K562 (cell line): ENCODE results near the gene ITGB2. TPM values are rescaled to one million over a fixed set of nuclear protein-coding genes. Genes with fewer than 3 reads are reported as not detected.

Experiments used
- ADNP ChIP-seq: fragments of 200-800 bp; sonication (Bioruptor generic); IDR thresholded peaks from 2 replicates; pipeline ENCODE4 v1.6.1; 2016; ENCODE audit warnings: missing genetic modification characterization, missing compliant biosample characterization
- ATF7 ChIP-seq: fragments of 450-650 bp; IDR thresholded peaks from 2 replicates; pipeline ENCODE4 v1.7.1; 2014; ENCODE audit warnings: mild to moderate bottlenecking, moderate library complexity
- BMI1 ChIP-seq: fragments of 150-350 bp; IDR thresholded peaks from 2 replicates; pipeline ENCODE4 v1.6.1; 2014; ENCODE audit warnings: low read length
- BRF1 ChIP-seq: IDR thresholded peaks from 3 replicates; pipeline ENCODE4 v1.6.1; 2011; ENCODE audit warnings: borderline replicate concordance, mild to moderate bottlenecking; ENCODE audit not compliant: insufficient read length; ENCODE audit errors: extremely low read depth
- CREBBP ChIP-seq: IDR thresholded peaks from one replicate; pipeline ENCODE4 v1.6.1; 2012; ENCODE audit warnings: low read depth, mild to moderate bottlenecking, control low read depth, inconsistent platforms, low read length
- DACH1 ChIP-seq: fragments of 450-650 bp; IDR thresholded peaks from 2 replicates; pipeline ENCODE4 v1.6.1; 2018; ENCODE audit not compliant: partially characterized antibody
- E2F6 ChIP-seq, 2 experiments: IDR thresholded peaks; 2 replicates each; pipeline ENCODE4 v1.6.1; 2011; ENCODE audit warnings: borderline replicate concordance in 1 of 2, control low read depth in 1 of 2, low read depth in 1 of 2, low read length in 1 of 2, mild to moderate bottlenecking in 1 of 2, mixed read lengths in 1 of 2, moderate library complexity in 1 of 2; ENCODE audit not compliant: insufficient read depth in 1 of 2, insufficient read length in 1 of 2, poor library complexity in 1 of 2, severe bottlenecking in 1 of 2; ENCODE audit errors: extremely low read depth in 1 of 2
- ELF2 ChIP-seq: fragments of 250-450 bp; sonication (Bioruptor Pico); IDR thresholded peaks from 2 replicates; pipeline ENCODE4 v1.5.0; 2021; ENCODE audit warnings: mild to moderate bottlenecking
- ERF ChIP-seq: fragments of 450-650 bp; formaldehyde crosslinking; IDR thresholded peaks from 2 replicates; pipeline ENCODE4 v1.4.0; 2020; ENCODE audit warnings: mild to moderate bottlenecking, mixed read lengths
- ETV5 ChIP-seq: sonication (generic); formaldehyde crosslinking; IDR thresholded peaks from 2 replicates; pipeline ENCODE4 v1.4.0; 2020; ENCODE audit warnings: low read depth, mild to moderate bottlenecking, missing genetic modification reagents
- MEF2D ChIP-seq: conservative IDR thresholded peaks from 2 replicates; pipeline ENCODE4 v1.6.1; 2016; ENCODE audit warnings: low read depth, missing genetic modification characterization, missing compliant biosample characterization
- NCOA6 ChIP-seq: fragments of 450-650 bp; IDR thresholded peaks from 2 replicates; pipeline ENCODE4 v1.6.1; 2017; ENCODE audit warnings: mild to moderate bottlenecking
- NELFE ChIP-seq: IDR thresholded peaks from 2 replicates; pipeline ENCODE4 v1.6.1; 2011; ENCODE audit warnings: mild to moderate bottlenecking; ENCODE audit not compliant: insufficient read depth, insufficient read length
- POU5F1 ChIP-seq: fragments of 150-350 bp; IDR thresholded peaks from 2 replicates; pipeline ENCODE4 v1.6.1; 2014; ENCODE audit warnings: borderline replicate concordance, low read length, low read depth, mild to moderate bottlenecking; ENCODE audit not compliant: partially characterized antibody
- PTBP1 ChIP-seq: fragments of 200-400 bp; formaldehyde crosslinking; IDR thresholded peaks from 2 replicates; pipeline ENCODE4 v1.6.1; 2017; ENCODE audit warnings: low read depth, low read length
- RCOR1 ChIP-seq, 2 experiments: IDR thresholded peaks; 2 replicates each; pipeline ENCODE4 v1.6.1; 2012; ENCODE audit warnings: low read depth in 2 of 2, low read length in 2 of 2, borderline replicate concordance in 1 of 2, improper control_type of control experiment in 1 of 2
- SMAD2 ChIP-seq: fragments of 150-350 bp; IDR thresholded peaks from 2 replicates; pipeline ENCODE4 v1.6.1; 2014; ENCODE audit warnings: low read depth, mild to moderate bottlenecking, low read length
- SP2 ChIP-seq: IDR thresholded peaks from 2 replicates; pipeline ENCODE4 v1.6.1; 2011; ENCODE audit warnings: mild to moderate bottlenecking, low read depth, low read length, moderate library complexity; ENCODE audit not compliant: poor library complexity, severe bottlenecking; ENCODE audit errors: extremely low read depth
- TAF7 ChIP-seq: fragments of 450-650 bp; IDR thresholded peaks from 2 replicates; pipeline ENCODE4 v1.6.1; 2016; ENCODE audit warnings: missing genetic modification characterization, missing compliant biosample characterization
- TCF7L2 ChIP-seq: fragments of 150-350 bp; IDR thresholded peaks from 2 replicates; pipeline ENCODE4 v1.6.1; 2016; ENCODE audit warnings: low read depth, mild to moderate bottlenecking, low read length, moderate library complexity
- TRIM24 ChIP-seq, 2 experiments: fragments of 450-650 bp; IDR thresholded peaks; 2 replicates each; pipeline ENCODE4 v1.6.1; 2016
- ZBTB34 ChIP-seq: fragments of 250-450 bp; sonication (Bioruptor Pico); IDR thresholded peaks from 2 replicates; pipeline ENCODE4 v1.8.0; 2021; ENCODE audit warnings: mild to moderate bottlenecking, moderate library complexity
- ZNF146 ChIP-seq: IDR thresholded peaks from one replicate; pipeline ENCODE4 v1.6.1; 2018; ENCODE audit warnings: missing compliant biosample characterization; ENCODE audit not compliant: unreplicated experiment
- ZNF354B ChIP-seq: fragments of 250-450 bp; sonication (Bioruptor Pico); IDR thresholded peaks from 2 replicates; pipeline ENCODE4 v1.4.0; 2020
- ZNF408 ChIP-seq: fragments of 250-450 bp; sonication (Bioruptor Pico); IDR thresholded peaks from 2 replicates; pipeline ENCODE4 v1.4.0; 2020; ENCODE audit warnings: low read depth, mild to moderate bottlenecking, moderate library complexity
- ZNF75A ChIP-seq: fragments of 450-650 bp; formaldehyde crosslinking; IDR thresholded peaks from 2 replicates; pipeline ENCODE4 v1.4.0; 2020; ENCODE audit warnings: mild to moderate bottlenecking
- polyA plus RNA-seq, 8 experiments: library from polyadenylated mRNA; depleted of rRNA in 4 of 8; stranded (reverse) in 5 of 8; unstranded in 3 of 8; fragments of >200 nt; fragmentation: Nextera tagmentation in 2 of 8; fragmentation: Illumina TruSeq in 1 of 8; extraction: Ambion mirVana in 2 of 8; extraction: Trizol in 1 of 8; gene quantifications; 2 replicates each; pipeline versions ENCODE4 v1.2.1 to v1.2.3, GENCODE V29; 2011 to 2014; ENCODE audit warnings: inconsistent platforms in 1 of 8, missing spikeins in 1 of 8
- total RNA-seq, 7 experiments: library from RNA; depleted of rRNA in 6 of 7; stranded (reverse); fragments of >200 nt in 6 of 7; fragmentation: Illumina TruSeq in 2 of 7; extraction: Trizol in 2 of 7; gene quantifications; 2 replicates each; pipeline versions ENCODE4 v1.2.1 to v1.2.3, GENCODE V29; 2011 to 2021; ENCODE audit warnings: low replicate concordance in 1 of 7
- TF ChIP-seq, protein P1 (sequence below): fragments of 250-450 bp; sonication (Bioruptor Pico); IDR thresholded peaks from 2 replicates; pipeline ENCODE4 v1.5.0; 2021; ENCODE audit warnings: mild to moderate bottlenecking, moderate library complexity

ITGB2 gene
- total and polyA plus RNA-seq, 9 of the 15 experiments (the other 6 are each of a cell fraction or from before 2014, with no cell fraction given) = 0.07 to 1.3 (median 0.51) TPM; not detected in 2

- TF ChIP-seq ZNF354B (no peak), ELF2 (no peak), E2F6 (IDR thresholded peaks at IDR 0.05; ENCODE audit: borderline replicate concordance in 1 of 2, extremely low read depth in 1 of 2, insufficient read depth in 1 of 2, insufficient read length in 1 of 2, low read depth in 1 of 2, low read length in 1 of 2, poor library complexity in 1 of 2, severe bottlenecking in 1 of 2) (peak in 1 of 2 experiments; percentile 18), PTBP1 (no peak), ATF7 (no peak), ZNF75A (CRISPR knock-in tag) (no peak), ETV5 (peak; percentile 62; the same call in 1 of the 2 replicates), ZNF146 (CRISPR knock-in tag) (no peak), NCOA6 (peak; percentile 61), BRF1 (no peak), ADNP (tag) (no peak), RCOR1 (IDR thresholded peaks at IDR 0.05; ENCODE audit: borderline replicate concordance in 1 of 2, low read depth in 2 of 2, low read length in 2 of 2) (no peak), ERF (CRISPR knock-in tag) (peak; percentile 50; the same call in 1 of the 2 replicates), ZBTB34 (CRISPR knock-in tag) (no peak), SMAD2 (no peak), DACH1 (no peak), MEF2D (tag) (no peak; the same call in 1 of the 2 replicates), BMI1 (no peak), SP2 (no peak), TRIM24 (IDR thresholded peaks at IDR 0.05) (no peak), TAF7 (no peak), TCF7L2 (no peak), POU5F1 (no peak), NELFE (no peak), CREBBP (no peak), ZNF408 (CRISPR knock-in tag) (no peak)
- TF ChIP-seq, protein P1, sequence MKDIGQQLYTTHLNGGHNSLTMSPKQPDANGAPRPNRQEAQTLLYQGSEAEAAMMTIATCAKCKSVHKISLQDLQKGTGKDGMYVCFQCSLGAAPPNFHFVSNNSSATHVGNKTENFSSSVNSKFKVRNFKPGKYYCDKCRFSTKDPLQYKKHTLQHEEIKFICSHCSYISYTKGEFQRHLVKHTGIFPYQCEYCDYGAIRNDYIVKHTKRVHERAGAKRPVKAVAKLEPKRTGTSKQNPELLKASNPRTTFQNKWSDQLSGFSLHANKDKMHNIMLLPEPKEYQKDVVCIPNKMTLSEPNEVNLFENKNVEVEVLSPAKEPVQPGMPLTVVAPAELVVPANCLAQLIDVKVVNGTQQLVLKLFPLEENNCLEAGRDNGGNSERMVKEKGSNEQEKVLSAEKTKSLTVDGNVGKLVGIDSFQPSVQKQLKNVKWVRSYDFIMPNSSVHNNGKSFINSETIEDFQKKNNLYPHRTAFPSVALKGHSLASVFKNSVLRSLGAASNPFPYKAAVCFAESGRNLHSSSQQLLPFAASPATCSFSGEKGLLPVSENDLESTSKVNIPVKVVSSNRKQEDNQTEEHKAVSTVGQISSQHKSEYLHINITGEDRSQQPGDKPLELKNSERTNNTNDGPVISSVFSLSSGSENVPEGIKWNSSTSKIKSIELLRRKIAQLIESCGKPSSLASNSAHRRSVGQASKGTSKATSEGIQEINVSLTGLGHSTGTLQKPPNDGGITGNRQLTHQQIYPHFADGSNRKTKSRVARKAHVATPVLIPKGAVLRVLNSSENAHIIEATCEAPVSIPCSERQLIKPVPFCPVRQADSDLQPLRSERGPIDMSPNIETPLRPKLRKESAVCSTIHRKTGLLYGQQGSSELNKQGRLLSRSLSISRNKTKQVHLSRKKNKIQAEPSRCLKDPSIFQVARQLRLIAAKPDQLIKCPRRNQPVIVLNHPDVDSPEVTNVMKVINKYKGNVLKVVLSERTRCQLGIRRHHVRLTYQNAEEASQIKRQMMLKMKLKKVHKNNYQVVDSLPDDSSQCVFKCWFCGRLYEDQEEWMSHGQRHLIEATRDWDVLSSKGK (CRISPR knock-in tag) = no peak
Measured at GRCh38 chr21:44874240-44874496, 46.5 kb downstream of the ITGB2 start (continued).
